ENCODE measurements around the gene FPR2. TPM values are rescaled to one million over a fixed set of nuclear protein-coding genes. Genes with fewer than 3 reads are reported as not detected.

Gene FPR2
- total RNA-seq, 5 donors from 2014 or later (not counting 1 experiment from before 2014, with no cell fraction given) = not detected

- H3K4me1 Mint-ChIP-seq = peaks cover 0 to 5% (median 0%) of the 10 kb centered on the region in 3 donors
- WGBS (ENCODE audit: insufficient coverage) = 36% methylated on average over 17 of the region's 23 CpGs
- H3K4me3 Mint-ChIP-seq = no peak overlapping the region
- no peaks in the 10 kb centered on the region for H3K9me3 ChIP-seq
- peaks cover 0 to 10% of the 10 kb centered on the region in 2 experiments for H3K27me3 ChIP-seq (replicated peaks in 1 of 2; ENCODE audit: control insufficient read depth in 2 of 2, extremely low read depth in 1 of 2, insufficient read depth in 2 of 2, low read length in 1 of 2)
- H3K27ac Mint-ChIP-seq = no peak overlapping the region
- no peaks in the 10 kb centered on the region for H3K36me3 ChIP-seq (ENCODE audit: control insufficient read depth in 2 of 2, extremely low read depth in 1 of 2, insufficient read depth in 1 of 2, low read length in 1 of 2)
- peaks cover 0 to 4% of the 10 kb centered on the region in 2 experiments for H3K4me1 ChIP-seq (ENCODE audit: control insufficient read depth in 1 of 2, extremely low read depth in 1 of 2, insufficient read depth in 2 of 2, low read length in 2 of 2)
- POLR2A ChIA-PET = no interaction called here
- H3K4me3 ChIP-seq (ENCODE audit: control insufficient read depth in 1 of 2, extremely low read depth in 1 of 2, low read length in 1 of 2) = no peak overlapping the region
- CTCF ChIA-PET = interaction anchor here (0.5 to 1.7 kb wide), 3 partner anchors 31 to 306 kb away, joined by 3 to 5 read pairs (median 3); no protein-coding TSS in a partner anchor
- no peak overlapping the region for H3K27ac ChIP-seq (ENCODE audit: low read length)
- ATAC-seq (replicated peaks in 1 of 4) (peak in 2 of 4 experiments; percentile 57 to 64), DNase-seq (peak in 26 of 35 experiments; percentile 5 to 77 (median 21))
- H3K27me3 Mint-ChIP-seq = peaks cover 57 to 61% of the 10 kb centered on the region in 2 donors
- no peaks in the 10 kb centered on the region for H3K9me3 Mint-ChIP-seq
- H3K36me3 Mint-ChIP-seq = no peaks in the 10 kb centered on the region
These were observed 16.8 kb downstream of the FPR2 start for GRCh38 chr19:51777570-51778462.

GRCh38 chr19:51779181-51779580 is 18.2 kb downstream of the FPR2 start:
- H3K9me3 Mint-ChIP-seq = no peaks in the 10 kb centered on the region
- H3K4me1 Mint-ChIP-seq = peaks cover 0 to 5% (median 0%) of the 10 kb centered on the region in 3 donors
- no peak overlapping the region for H3K4me3 Mint-ChIP-seq
- ChIA-PET POLR2A (no interaction called here), CTCF (interaction anchor here in 1 of 2 donors (1.7 kb wide), 1 partner anchor 59 kb away, joined by 3 read pairs; no protein-coding TSS in a partner anchor)
- H3K4me3 ChIP-seq (ENCODE audit: control insufficient read depth in 1 of 2, extremely low read depth in 1 of 2, low read length in 1 of 2) = no peak overlapping the region
- peaks cover 0 to 10% of the 10 kb centered on the region in 2 experiments for H3K27me3 ChIP-seq (replicated peaks in 1 of 2; ENCODE audit: control insufficient read depth in 2 of 2, extremely low read depth in 1 of 2, insufficient read depth in 2 of 2, low read length in 1 of 2)
- WGBS (ENCODE audit: insufficient coverage) = no CpG with 5 or more reads among the region's 1 CpG
- no peaks in the 10 kb centered on the region for H3K36me3 Mint-ChIP-seq
- H3K36me3 ChIP-seq (ENCODE audit: control insufficient read depth in 2 of 2, extremely low read depth in 1 of 2, insufficient read depth in 1 of 2, low read length in 1 of 2) = no peaks in the 10 kb centered on the region
- no peaks in the 10 kb centered on the region for H3K9me3 ChIP-seq
- no peak overlapping the region for H3K27ac ChIP-seq (ENCODE audit: low read length)
- no peak overlapping the region for H3K27ac Mint-ChIP-seq
- peaks cover 0 to 4% of the 10 kb centered on the region in 2 experiments for H3K4me1 ChIP-seq (ENCODE audit: control insufficient read depth in 1 of 2, extremely low read depth in 1 of 2, insufficient read depth in 2 of 2, low read length in 2 of 2)
- peaks cover 47 to 56% of the 10 kb centered on the region in 2 donors for H3K27me3 Mint-ChIP-seq
- DNase-seq = no peak
- no peak for ATAC-seq (replicated peaks in 1 of 4)

- CTCF ChIA-PET = no interaction called here
- no peak overlapping the region for H3K4me3 ChIP-seq (ENCODE audit: control insufficient read depth in 1 of 2, extremely low read depth in 1 of 2, low read length in 1 of 2)
- DNase-seq (no peak), ATAC-seq (replicated peaks in 1 of 4) (no peak)
- peaks cover 0 to 4% of the 10 kb centered on the region in 2 experiments for H3K4me1 ChIP-seq (ENCODE audit: control insufficient read depth in 1 of 2, extremely low read depth in 1 of 2, insufficient read depth in 2 of 2, low read length in 2 of 2)
- Mint-ChIP-seq H3K27me3 (peaks cover 47 to 54% of the 10 kb centered on the region in 2 donors), H3K9me3 (no peaks in the 10 kb centered on the region), H3K27ac (no peak overlapping the region), H3K36me3 (no peaks in the 10 kb centered on the region), H3K4me3 (no peak overlapping the region), H3K4me1 (peaks cover 0 to 5% (median 0%) of the 10 kb centered on the region in 3 donors)
- no CpG with 5 or more reads among the region's 2 CpGs for WGBS (ENCODE audit: insufficient coverage)
- no peak overlapping the region for H3K27ac ChIP-seq (ENCODE audit: low read length)
- H3K9me3 ChIP-seq = no peaks in the 10 kb centered on the region
- H3K27me3 ChIP-seq (replicated peaks in 1 of 2; ENCODE audit: control insufficient read depth in 2 of 2, extremely low read depth in 1 of 2, insufficient read depth in 2 of 2, low read length in 1 of 2) = peaks cover 0 to 10% of the 10 kb centered on the region in 2 experiments
- POLR2A ChIA-PET = no interaction called here
- H3K36me3 ChIP-seq (ENCODE audit: control insufficient read depth in 2 of 2, extremely low read depth in 1 of 2, insufficient read depth in 1 of 2, low read length in 1 of 2) = no peaks in the 10 kb centered on the region
These were observed 18.7 kb downstream of the FPR2 start for GRCh38 chr19:51779703-51780102.

GRCh38 chr19:51780270-51780669 is 19.3 kb downstream of the FPR2 start:
- Mint-ChIP-seq H3K4me1 (peaks cover 0 to 5% (median 0%) of the 10 kb centered on the region in 3 donors), H3K27ac (no peak overlapping the region), H3K36me3 (no peaks in the 10 kb centered on the region), H3K4me3 (no peak overlapping the region), H3K9me3 (no peaks in the 10 kb centered on the region), H3K27me3 (peaks cover 44 to 48% of the 10 kb centered on the region in 2 donors)
- 60% methylated on average over 1 of the region's 2 CpGs for WGBS (ENCODE audit: insufficient coverage)
- H3K27me3 ChIP-seq (replicated peaks in 1 of 2; ENCODE audit: control insufficient read depth in 2 of 2, extremely low read depth in 1 of 2, insufficient read depth in 2 of 2, low read length in 1 of 2) = peaks cover 0 to 10% of the 10 kb centered on the region in 2 experiments
- no peaks in the 10 kb centered on the region for H3K9me3 ChIP-seq
- H3K4me3 ChIP-seq (ENCODE audit: control insufficient read depth in 1 of 2, extremely low read depth in 1 of 2, low read length in 1 of 2) = no peak overlapping the region
- peaks cover 0 to 4% of the 10 kb centered on the region in 2 experiments for H3K4me1 ChIP-seq (ENCODE audit: control insufficient read depth in 1 of 2, extremely low read depth in 1 of 2, insufficient read depth in 2 of 2, low read length in 2 of 2)
- no peak overlapping the region for H3K27ac ChIP-seq (ENCODE audit: low read length)
- H3K36me3 ChIP-seq (ENCODE audit: control insufficient read depth in 2 of 2, extremely low read depth in 1 of 2, insufficient read depth in 1 of 2, low read length in 1 of 2) = no peaks in the 10 kb centered on the region
- CTCF ChIA-PET = interaction anchor here in 1 of 2 donors (0.6 kb wide), 1 partner anchor 456 kb away, joined by 5 read pairs; no protein-coding TSS in a partner anchor
- ATAC-seq (replicated peaks in 1 of 4) (no peak), DNase-seq (no peak)
- POLR2A ChIA-PET = no interaction called here

GRCh38 chr19:51781999-51782398 is 21.0 kb downstream of the FPR2 start:
- H3K27me3 ChIP-seq (replicated peaks in 1 of 2; ENCODE audit: control insufficient read depth in 2 of 2, extremely low read depth in 1 of 2, insufficient read depth in 2 of 2, low read length in 1 of 2) = peaks cover 0 to 10% of the 10 kb centered on the region in 2 experiments
- 75% methylated on average over 2 of the region's 3 CpGs for WGBS (ENCODE audit: insufficient coverage)
- H3K4me3 ChIP-seq (ENCODE audit: control insufficient read depth in 1 of 2, extremely low read depth in 1 of 2, low read length in 1 of 2) = no peak overlapping the region
- H3K27ac Mint-ChIP-seq = no peak overlapping the region
- ATAC-seq (replicated peaks in 1 of 4) = no peak
- no peak overlapping the region for H3K27ac ChIP-seq (ENCODE audit: low read length)
- H3K36me3 Mint-ChIP-seq = no peaks in the 10 kb centered on the region
- H3K9me3 Mint-ChIP-seq = no peaks in the 10 kb centered on the region
- ChIA-PET POLR2A (no interaction called here), CTCF (no interaction called here)
- H3K4me3 Mint-ChIP-seq = no peak overlapping the region
- H3K4me1 ChIP-seq (ENCODE audit: control insufficient read depth in 1 of 2, extremely low read depth in 1 of 2, insufficient read depth in 2 of 2, low read length in 2 of 2) = peaks cover 0 to 4% of the 10 kb centered on the region in 2 experiments
- H3K27me3 Mint-ChIP-seq = peaks cover 30 to 35% of the 10 kb centered on the region in 2 donors
- H3K9me3 ChIP-seq = no peaks in the 10 kb centered on the region
- no peak for DNase-seq
- peaks cover 0 to 5% (median 0%) of the 10 kb centered on the region in 3 donors for H3K4me1 Mint-ChIP-seq
- no peaks in the 10 kb centered on the region for H3K36me3 ChIP-seq (ENCODE audit: control insufficient read depth in 2 of 2, extremely low read depth in 1 of 2, insufficient read depth in 1 of 2, low read length in 1 of 2)

- ATAC-seq (replicated peaks in 1 of 4) (no peak), DNase-seq (no peak)
- Histone ChIP-seq H3K36me3 (ENCODE audit: control insufficient read depth in 2 of 2, extremely low read depth in 1 of 2, insufficient read depth in 1 of 2, low read length in 1 of 2) (no peaks in the 10 kb centered on the region), H3K4me1 (ENCODE audit: control insufficient read depth in 1 of 2, extremely low read depth in 1 of 2, insufficient read depth in 2 of 2, low read length in 2 of 2) (no peaks in the 10 kb centered on the region), H3K27me3 (replicated peaks in 1 of 2; ENCODE audit: control insufficient read depth in 2 of 2, extremely low read depth in 1 of 2, insufficient read depth in 2 of 2, low read length in 1 of 2) (peaks cover 0 to 3% of the 10 kb centered on the region in 2 experiments), H3K9me3 (no peaks in the 10 kb centered on the region), H3K4me3 (ENCODE audit: control insufficient read depth in 1 of 2, extremely low read depth in 1 of 2, low read length in 1 of 2) (no peak overlapping the region), H3K27ac (ENCODE audit: low read length) (no peak overlapping the region)
- Mint-ChIP-seq H3K4me1 (no peaks in the 10 kb centered on the region), H3K27me3 (peaks cover 21 to 34% of the 10 kb centered on the region in 2 donors), H3K36me3 (no peaks in the 10 kb centered on the region), H3K27ac (no peak overlapping the region), H3K9me3 (peaks cover 0 to 8% (median 4%) of the 10 kb centered on the region in 3 donors), H3K4me3 (no peak overlapping the region)
- WGBS (ENCODE audit: insufficient coverage) = 0% methylated on average over 2 of the region's 3 CpGs
- ChIA-PET CTCF (no interaction called here), POLR2A (no interaction called here)
These were observed 22.4 kb downstream of the FPR2 start for GRCh38 chr19:51783372-51783771.
